Activated CD8-positive, alpha-beta memory T cell treated with anti-CD3 and anti-CD28 coated beads, Interleukin-2, amount 50 U/mL, for 4 hours (primary cell): ENCODE measurements around the gene SAFB.

Experiments
- DNase-seq: peaks from one replicate; pipeline ENCODE4 v3.0.0-alpha.2; 2020

The SAFB gene

GRCh38 chr19:5671600-5671999, 48.7 kb downstream of the SAFB start:
- DNase-seq, result no peak

- no peak for DNase-seq
Observed at GRCh38 chr19:5672708-5673459, 50.0 kb downstream of the SAFB start.

- DNase-seq, result no peak
Observed at GRCh38 chr19:5673752-5674151, 50.9 kb downstream of the SAFB start.

GRCh38 chr19:5674714-5675113, 51.8 kb downstream of the SAFB start:
- DNase-seq, result no peak

- DNase-seq, result no peak
Observed at GRCh38 chr19:5676105-5676771, 53.4 kb downstream of the SAFB start.

GRCh38 chr19:5676772-5677105, 53.9 kb downstream of the SAFB start:
- no peak for DNase-seq

GRCh38 chr19:5677136-5677535, 54.3 kb downstream of the SAFB start:
- DNase-seq, result no peak

- DNase-seq, result no peak
Observed at GRCh38 chr19:5677580-5677979, 54.7 kb downstream of the SAFB start.

GRCh38 chr19:5678071-5678718, 55.3 kb downstream of the SAFB start:
- DNase-seq, result no peak

- no peak for DNase-seq
Observed at GRCh38 chr19:5679289-5680083, 56.6 kb downstream of the SAFB start.

- DNase-seq, result no peak
Observed at GRCh38 chr19:5680084-5680436, 57.2 kb downstream of the SAFB start.

- DNase-seq, result peak; percentile 97
Observed at GRCh38 chr19:5680437-5681368, 57.8 kb downstream of the SAFB start, which contains the start of the genes HSD11B1L and MICOS13. TSS of gene HSD11B1L (plus strand) at chr19:5681027. CDS start at chr19:5684833, 3,806 bp downstream. TSS of gene MICOS13 (minus strand) at chr19:5680516. CDS start at chr19:5680486, 30 bp downstream.

- DNase-seq, result no peak
Observed at GRCh38 chr19:5681391-5682106, 58.7 kb downstream of the SAFB start.

GRCh38 chr19:5682107-5682482, 59.2 kb downstream of the SAFB start:
- no peak for DNase-seq

GRCh38 chr19:5683177-5683886, 60.4 kb downstream of the SAFB start:
- DNase-seq, result no peak

- no peak for DNase-seq
Observed at GRCh38 chr19:5684694-5685430, 62.0 kb downstream of the SAFB start.

- no peak for DNase-seq
Observed at GRCh38 chr19:5686326-5686646, 63.4 kb downstream of the SAFB start.

- DNase-seq, result peak; percentile 99
Observed at GRCh38 chr19:5686647-5687359, 63.9 kb downstream of the SAFB start.
